Mucosa of descending colon (tissue), 3 donors: ENCODE results near the gene ART5. TPM values are rescaled to one million over a fixed set of nuclear protein-coding genes. Genes with fewer than 3 reads are reported as not detected.
A peak's percentile ranks its signal among the peaks of the same experiment; 100 is the strongest.

Source experiments
- ATAC-seq: fragments of 200-7000 bp; cut with Tn5 transposase; one replicate; pipeline ENCODE4 v1.9.1; 2020; ENCODE audit warnings: mild to moderate bottlenecking, moderate library complexity
- DNase-seq, 3 donors: peaks; one replicate each; pipeline ENCODE4 v3.0.0-alpha.2; 2020
- H3K36me3 ChIP-seq: fragments of 200-600 bp; one replicate; pipeline ENCODE4 v1.8.0; 2021; ENCODE audit warnings: low read depth, mild to moderate bottlenecking
- H3K4me1 ChIP-seq: fragments of 200-600 bp; one replicate; pipeline ENCODE4 v1.8.0; 2021; ENCODE audit warnings: low read depth, mild to moderate bottlenecking
- H3K4me3 ChIP-seq: fragments of 200-600 bp; one replicate; pipeline ENCODE4 v1.8.0; 2021; ENCODE audit warnings: mild to moderate bottlenecking
- H3K9me3 ChIP-seq: fragments of 200-600 bp; one replicate; pipeline ENCODE4 v1.8.0; 2021; ENCODE audit warnings: mild to moderate bottlenecking
- CTCF ChIP-seq: fragments of 200-600 bp; IDR thresholded peaks from one replicate; pipeline ENCODE4 v1.8.0; 2022; ENCODE audit warnings: antibody characterized with exemption, mild to moderate bottlenecking
- intact Hi-C, 2 donors: fragments of 100-400 bp; cut with DNase I in 1 of 2; cut with micrococcal nuclease in 1 of 2; formaldehyde crosslinking; loops; one replicate each; pipeline versions ENCODE4 v1.11.0 to v1.11.1; 2022; cut with DNase I, micrococcal nuclease
- total RNA-seq, 3 donors: library from RNA; stranded (reverse); fragmentation: NEBNext Ultra II Directional in 2 of 3; extraction: Animal tissue kit (Norgen Biotek cat#: 25700) in 2 of 3; gene quantifications; one replicate each; pipeline versions ENCODE4 v1.2.1 to v1.2.4, GENCODE V29; 2021 to 2023
- donor health status: DM: no; HTN: no; CAD: no; lungs with moderate emphysema.
- donor health status: DM: no; HTN: no; CAD: no.
- donor health status: DM: no; HTN: yes; CAD: no.

The ART5 gene
- total RNA-seq, 3 donors from 2014 or later = not detected

GRCh38 chr11:3669742-3670183 lies 28.0 kb upstream of the ART5 start:
- Histone ChIP-seq H3K4me3 (no peak overlapping the region), H3K9me3 (no peaks in the 10 kb centered on the region), H3K36me3 (no peaks in the 10 kb centered on the region), H3K4me1 (no peaks in the 10 kb centered on the region)
- DNase-seq = no peak
- intact Hi-C loops = no loop called here
- no peak for TF ChIP-seq CTCF
- peak; percentile 17 for ATAC-seq

GRCh38 chr11:3669128-3669527 lies 27.3 kb upstream of the ART5 start:
- DNase-seq = no peak
- H3K36me3 ChIP-seq = no peaks in the 10 kb centered on the region

GRCh38 chr11:3667149-3668035 lies 25.6 kb upstream of the ART5 start:
- Histone ChIP-seq H3K9me3 (no peaks in the 10 kb centered on the region), H3K4me1 (no peaks in the 10 kb centered on the region), H3K36me3 (no peaks in the 10 kb centered on the region), H3K4me3 (no peak overlapping the region)
- TF ChIP-seq CTCF = no peak
- DNase-seq (no peak), ATAC-seq (no peak)
- intact Hi-C loops = no loop called here

More at GRCh38 chr11:3669128-3669527, 27.3 kb upstream of the ART5 start:
- Histone ChIP-seq H3K9me3 (no peaks in the 10 kb centered on the region), H3K4me3 (no peak overlapping the region), H3K4me1 (no peaks in the 10 kb centered on the region)
- intact Hi-C loops = no loop called here
- no peak for ATAC-seq
- no peak for TF ChIP-seq CTCF

- Histone ChIP-seq H3K4me1 (no peaks in the 10 kb centered on the region), H3K4me3 (no peak overlapping the region), H3K9me3 (no peaks in the 10 kb centered on the region), H3K36me3 (no peaks in the 10 kb centered on the region)
- TF ChIP-seq CTCF = no peak
- DNase-seq (no peak), ATAC-seq (no peak)
- intact Hi-C loops = no loop called here
These were observed 24.3 kb upstream of the ART5 start for GRCh38 chr11:3666023-3666530.

- Histone ChIP-seq H3K9me3 (no peaks in the 10 kb centered on the region), H3K36me3 (no peaks in the 10 kb centered on the region), H3K4me3 (no peak overlapping the region), H3K4me1 (no peaks in the 10 kb centered on the region)
- no peak for TF ChIP-seq CTCF
- DNase-seq (no peak), ATAC-seq (no peak)
- intact Hi-C loops = no loop called here
These were observed 23.7 kb upstream of the ART5 start for GRCh38 chr11:3665336-3666022.
